Measurements from ENCODE around the gene HSPG2.

DNA sequence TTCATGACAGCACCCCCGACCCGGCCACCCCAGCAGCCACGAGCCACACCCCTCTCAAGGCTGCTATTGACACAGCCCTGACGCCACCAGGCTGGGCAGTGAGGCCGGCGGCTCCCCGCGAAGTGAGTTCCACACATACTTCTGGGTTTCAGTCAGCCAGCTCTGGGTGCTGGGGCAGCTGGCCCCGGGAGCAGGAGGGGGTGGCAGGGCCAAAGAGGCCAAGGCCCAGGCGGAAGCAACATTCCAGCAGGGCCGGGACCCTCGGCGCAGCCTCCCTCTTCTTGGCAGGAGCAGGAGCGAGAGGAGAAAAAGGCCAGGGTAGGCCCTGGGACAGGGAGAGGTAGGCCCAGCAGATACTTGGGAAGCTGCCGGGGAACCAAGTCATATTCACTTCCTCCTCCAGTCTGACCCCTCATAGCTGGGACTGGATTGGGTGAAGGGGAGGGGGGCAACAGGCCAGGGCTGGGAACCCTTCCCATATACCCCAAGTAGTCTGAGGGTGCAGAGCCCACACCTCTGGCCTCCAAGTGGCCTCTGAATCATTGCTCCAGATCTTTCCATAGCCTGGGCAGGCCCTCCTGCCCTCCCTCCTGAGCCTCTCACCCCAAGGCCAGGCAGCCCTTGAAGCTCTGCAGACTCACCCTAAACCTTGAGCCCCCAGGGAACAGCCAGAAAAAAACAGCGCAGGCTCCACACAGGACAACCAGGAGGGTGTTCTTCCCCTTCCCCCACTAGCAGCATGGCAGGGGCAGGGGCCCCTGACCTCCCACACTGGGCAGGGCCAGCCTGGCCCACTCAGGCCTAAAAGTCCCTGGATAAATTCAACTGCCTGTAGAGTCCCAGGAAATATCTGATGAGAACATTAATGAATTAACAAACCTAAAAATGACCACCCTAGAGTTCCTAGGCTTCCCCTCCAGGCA is 5.7 kb downstream of the HSPG2 start:
- TF ChIP-seq, protein P1, sequence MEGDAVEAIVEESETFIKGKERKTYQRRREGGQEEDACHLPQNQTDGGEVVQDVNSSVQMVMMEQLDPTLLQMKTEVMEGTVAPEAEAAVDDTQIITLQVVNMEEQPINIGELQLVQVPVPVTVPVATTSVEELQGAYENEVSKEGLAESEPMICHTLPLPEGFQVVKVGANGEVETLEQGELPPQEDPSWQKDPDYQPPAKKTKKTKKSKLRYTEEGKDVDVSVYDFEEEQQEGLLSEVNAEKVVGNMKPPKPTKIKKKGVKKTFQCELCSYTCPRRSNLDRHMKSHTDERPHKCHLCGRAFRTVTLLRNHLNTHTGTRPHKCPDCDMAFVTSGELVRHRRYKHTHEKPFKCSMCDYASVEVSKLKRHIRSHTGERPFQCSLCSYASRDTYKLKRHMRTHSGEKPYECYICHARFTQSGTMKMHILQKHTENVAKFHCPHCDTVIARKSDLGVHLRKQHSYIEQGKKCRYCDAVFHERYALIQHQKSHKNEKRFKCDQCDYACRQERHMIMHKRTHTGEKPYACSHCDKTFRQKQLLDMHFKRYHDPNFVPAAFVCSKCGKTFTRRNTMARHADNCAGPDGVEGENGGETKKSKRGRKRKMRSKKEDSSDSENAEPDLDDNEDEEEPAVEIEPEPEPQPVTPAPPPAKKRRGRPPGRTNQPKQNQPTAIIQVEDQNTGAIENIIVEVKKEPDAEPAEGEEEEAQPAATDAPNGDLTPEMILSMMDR (IDR thresholded peaks at IDR 0.05) = no peak
- TF ChIP-seq POLR2A (IDR thresholded peaks at IDR 0.05) (peak in 1 of 2 donors; percentile 56), POLR2AphosphoS5 (IDR thresholded peaks at IDR 0.05) (peak; percentile 91)

Data from gastroesophageal sphincter (tissue), 3 donors.